ENCODE data around the gene ALG12.

Gene ALG12

GRCh38 chr22:49964136-49965090, 46.2 kb upstream of the ALG12 start:
- DNase-seq (ENCODE audit: low read depth) = no peak
- H3K4me3 ChIP-seq (ENCODE audit: low read length) = peak overlapping the region; percentile 80
- TF ChIP-seq, protein P1, sequence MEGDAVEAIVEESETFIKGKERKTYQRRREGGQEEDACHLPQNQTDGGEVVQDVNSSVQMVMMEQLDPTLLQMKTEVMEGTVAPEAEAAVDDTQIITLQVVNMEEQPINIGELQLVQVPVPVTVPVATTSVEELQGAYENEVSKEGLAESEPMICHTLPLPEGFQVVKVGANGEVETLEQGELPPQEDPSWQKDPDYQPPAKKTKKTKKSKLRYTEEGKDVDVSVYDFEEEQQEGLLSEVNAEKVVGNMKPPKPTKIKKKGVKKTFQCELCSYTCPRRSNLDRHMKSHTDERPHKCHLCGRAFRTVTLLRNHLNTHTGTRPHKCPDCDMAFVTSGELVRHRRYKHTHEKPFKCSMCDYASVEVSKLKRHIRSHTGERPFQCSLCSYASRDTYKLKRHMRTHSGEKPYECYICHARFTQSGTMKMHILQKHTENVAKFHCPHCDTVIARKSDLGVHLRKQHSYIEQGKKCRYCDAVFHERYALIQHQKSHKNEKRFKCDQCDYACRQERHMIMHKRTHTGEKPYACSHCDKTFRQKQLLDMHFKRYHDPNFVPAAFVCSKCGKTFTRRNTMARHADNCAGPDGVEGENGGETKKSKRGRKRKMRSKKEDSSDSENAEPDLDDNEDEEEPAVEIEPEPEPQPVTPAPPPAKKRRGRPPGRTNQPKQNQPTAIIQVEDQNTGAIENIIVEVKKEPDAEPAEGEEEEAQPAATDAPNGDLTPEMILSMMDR (IDR thresholded peaks at IDR 0.05; ENCODE audit: insufficient read depth, low read depth, low read length, missing control alignments) = no peak

GRCh38 chr22:49963647-49964026, 45.4 kb upstream of the ALG12 start:
- DNase-seq (ENCODE audit: low read depth) = no peak
- TF ChIP-seq, protein P1 (IDR thresholded peaks at IDR 0.05; ENCODE audit: insufficient read depth, low read depth, low read length, missing control alignments) = no peak
- peak overlapping the region; percentile 80 for H3K4me3 ChIP-seq (ENCODE audit: low read length)

DNA sequence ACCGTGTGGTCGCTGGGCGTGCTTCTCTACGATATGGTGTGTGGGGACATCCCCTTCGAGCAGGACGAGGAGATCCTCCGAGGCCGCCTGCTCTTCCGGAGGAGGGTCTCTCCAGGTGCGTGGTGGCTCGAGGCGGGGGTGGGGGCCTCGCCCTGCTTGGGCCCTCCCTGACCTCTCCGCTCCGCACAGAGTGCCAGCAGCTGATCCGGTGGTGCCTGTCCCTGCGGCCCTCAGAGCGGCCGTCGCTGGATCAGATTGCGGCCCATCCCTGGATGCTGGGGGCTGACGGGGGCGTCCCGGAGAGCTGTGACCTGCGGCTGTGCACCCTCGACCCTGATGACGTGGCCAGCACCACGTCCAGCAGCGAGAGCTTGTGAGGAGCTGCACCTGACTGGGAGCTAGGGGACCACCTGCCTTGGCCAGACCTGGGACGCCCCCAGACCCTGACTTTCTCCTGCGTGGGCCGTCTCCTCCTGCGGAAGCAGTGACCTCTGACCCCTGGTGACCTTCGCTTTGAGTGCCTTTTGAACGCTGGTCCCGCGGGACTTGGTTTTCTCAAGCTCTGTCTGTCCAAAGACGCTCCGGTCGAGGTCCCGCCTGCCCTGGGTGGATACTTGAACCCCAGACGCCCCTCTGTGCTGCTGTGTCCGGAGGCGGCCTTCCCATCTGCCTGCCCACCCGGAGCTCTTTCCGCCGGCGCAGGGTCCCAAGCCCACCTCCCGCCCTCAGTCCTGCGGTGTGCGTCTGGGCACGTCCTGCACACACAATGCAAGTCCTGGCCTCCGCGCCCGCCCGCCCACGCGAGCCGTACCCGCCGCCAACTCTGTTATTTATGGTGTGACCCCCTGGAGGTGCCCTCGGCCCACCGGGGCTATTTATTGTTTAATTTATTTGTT, 44.8 kb upstream of the ALG12 start:
- no peak for DNase-seq (ENCODE audit: low read depth)
- H3K4me3 ChIP-seq (ENCODE audit: low read length) = peak overlapping the region; percentile 80
- TF ChIP-seq, protein P1 (IDR thresholded peaks at IDR 0.05; ENCODE audit: insufficient read depth, low read depth, low read length, missing control alignments) = no peak

- TF ChIP-seq, protein P1 (IDR thresholded peaks at IDR 0.05; ENCODE audit: insufficient read depth, low read depth, low read length, missing control alignments) = no peak
- DNase-seq (ENCODE audit: low read depth) = peak; percentile 95
Measured at GRCh38 chr22:49962012-49962750, 43.9 kb upstream of the ALG12 start.

DNA sequence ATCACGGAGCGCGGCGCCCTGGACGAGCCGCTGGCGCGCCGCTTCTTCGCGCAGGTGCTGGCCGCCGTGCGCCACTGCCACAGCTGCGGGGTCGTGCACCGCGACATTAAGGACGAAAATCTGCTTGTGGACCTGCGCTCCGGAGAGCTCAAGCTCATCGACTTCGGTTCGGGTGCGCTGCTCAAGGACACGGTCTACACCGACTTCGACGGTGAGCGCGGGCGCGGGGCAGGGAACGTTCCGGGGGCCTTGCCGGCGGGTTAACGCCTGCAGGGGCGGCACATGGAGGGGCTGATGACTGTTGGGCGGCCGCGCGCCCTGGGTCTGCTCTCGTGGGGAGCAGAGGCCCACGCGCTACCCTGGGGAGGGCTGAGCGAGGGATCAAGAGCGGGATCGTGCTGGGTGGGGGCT, 43.4 kb upstream of the ALG12 start:
- peak overlapping the region; percentile 80 for H3K4me3 ChIP-seq (ENCODE audit: low read length)
- DNase-seq (ENCODE audit: low read depth) = no peak
- TF ChIP-seq, protein P1 (IDR thresholded peaks at IDR 0.05; ENCODE audit: insufficient read depth, low read depth, low read length, missing control alignments) = no peak

More at GRCh38 chr22:49962012-49962750, 43.9 kb upstream of the ALG12 start:
- H3K4me3 ChIP-seq (ENCODE audit: low read length) = peak overlapping the region; percentile 80

- peak overlapping the region; percentile 80 for H3K4me3 ChIP-seq (ENCODE audit: low read length)
- DNase-seq (ENCODE audit: low read depth) = peak; percentile 81
- TF ChIP-seq, protein P1 (IDR thresholded peaks at IDR 0.05; ENCODE audit: insufficient read depth, low read depth, low read length, missing control alignments) = no peak
Measured at GRCh38 chr22:49961005-49961600, 42.9 kb upstream of the ALG12 start.
